H9 (cell line): ENCODE data around the gene LRFN2. TPM values are rescaled to one million over a fixed set of nuclear protein-coding genes. Genes with fewer than 3 reads are reported as not detected.

Experiments used
- DNase-seq: peaks from one replicate; pipeline ENCODE4 v3.0.0-alpha.2; 2017
- H2AFZ ChIP-seq: one replicate; pipeline ENCODE4 v1.6.1; 2013; ENCODE audit warnings: mild to moderate bottlenecking, low read length, control low read depth, moderate library complexity
- H2AK5ac ChIP-seq: 2 replicates; pipeline ENCODE4 v1.6.1; 2013; ENCODE audit warnings: low read length, control low read depth, mixed read lengths; ENCODE audit not compliant: insufficient read length
- H2BK120ac ChIP-seq: one replicate; pipeline ENCODE4 v1.6.1; 2013; ENCODE audit warnings: low read depth, mild to moderate bottlenecking, low read length, control low read depth, inconsistent platforms; ENCODE audit not compliant: poor library complexity, severe bottlenecking
- H2BK12ac ChIP-seq: 2 replicates; pipeline ENCODE4 v1.6.1; 2013; ENCODE audit warnings: low read length, control low read depth, mixed read lengths, low read depth; ENCODE audit not compliant: insufficient read length
- H2BK15ac ChIP-seq: 2 replicates; pipeline ENCODE4 v1.6.1; 2013; ENCODE audit warnings: low read depth, low read length, control low read depth
- H2BK20ac ChIP-seq: one replicate; pipeline ENCODE4 v1.6.1; 2013; ENCODE audit warnings: low read depth, mild to moderate bottlenecking, low read length, control low read depth, inconsistent platforms; ENCODE audit not compliant: poor library complexity, severe bottlenecking
- H2BK5ac ChIP-seq: 2 replicates; pipeline ENCODE4 v1.6.1; 2013; ENCODE audit warnings: low read length, control low read depth, mixed read lengths; ENCODE audit not compliant: insufficient read length
- H3K14ac ChIP-seq: 2 replicates; pipeline ENCODE4 v1.6.1; 2013; ENCODE audit warnings: low read length, control low read depth; ENCODE audit not compliant: insufficient read depth
- H3K18ac ChIP-seq: 2 replicates; pipeline ENCODE4 v1.6.1; 2013; ENCODE audit warnings: low read depth, mild to moderate bottlenecking, mixed read lengths, low read length, control low read depth; ENCODE audit not compliant: insufficient read length
- H3K23ac ChIP-seq: 2 replicates; pipeline ENCODE4 v1.6.1; 2013; ENCODE audit warnings: low read length, control low read depth, mixed read lengths, low read depth; ENCODE audit not compliant: insufficient read length
- H3K23me2 ChIP-seq: 2 replicates; pipeline ENCODE4 v1.6.1; 2013; ENCODE audit warnings: low read depth, mild to moderate bottlenecking, mixed read lengths, low read length, control low read depth; ENCODE audit not compliant: insufficient read length, poor library complexity, severe bottlenecking
- H3K27ac ChIP-seq: 2 replicates; pipeline ENCODE4 v1.5.1; 2013; ENCODE audit warnings: low read length, control low read depth, mixed read lengths, low read depth; ENCODE audit not compliant: insufficient read length
- H3K27me3 ChIP-seq: 2 replicates; pipeline ENCODE4 v1.6.1; 2013; ENCODE audit warnings: low read length, control low read depth, inconsistent platforms; ENCODE audit not compliant: insufficient read depth
- H3K4ac ChIP-seq: 2 replicates; pipeline ENCODE4 v1.6.1; 2013; ENCODE audit warnings: low read depth, mild to moderate bottlenecking, control low read depth, inconsistent platforms, low read length, moderate library complexity
- H3K4me1 ChIP-seq: 2 replicates; pipeline ENCODE4 v1.6.1; 2013; ENCODE audit warnings: low read length, control low read depth, inconsistent platforms; ENCODE audit not compliant: insufficient read depth
- H3K4me2 ChIP-seq: 2 replicates; pipeline ENCODE4 v1.6.1; 2013; ENCODE audit warnings: low read length, control low read depth, mixed read lengths; ENCODE audit not compliant: insufficient read length, insufficient read depth
- H3K56ac ChIP-seq: 2 replicates; pipeline ENCODE4 v1.6.1; 2013; ENCODE audit warnings: low read depth, mild to moderate bottlenecking, mixed read lengths, low read length, control low read depth; ENCODE audit not compliant: insufficient read length
- H3K79me1 ChIP-seq: 2 replicates; pipeline ENCODE4 v1.6.1; 2013; ENCODE audit warnings: low read depth, mild to moderate bottlenecking, moderate library complexity, low read length, control low read depth, inconsistent platforms; ENCODE audit not compliant: insufficient read depth, poor library complexity, severe bottlenecking
- H3K79me2 ChIP-seq: 2 replicates; pipeline ENCODE4 v1.6.1; 2013; ENCODE audit warnings: low read length, control low read depth, inconsistent platforms; ENCODE audit not compliant: insufficient read depth
- H3K9ac ChIP-seq: 2 replicates; pipeline ENCODE4 v1.6.1; 2013; ENCODE audit warnings: low read length, control low read depth, mixed read lengths; ENCODE audit not compliant: insufficient read length; ENCODE audit errors: extremely low read depth
- H3K9me3 ChIP-seq: one replicate; pipeline ENCODE4 v1.6.1; 2013; ENCODE audit warnings: low read depth, low read length, inconsistent platforms; ENCODE audit not compliant: control insufficient read depth
- H3T11ph ChIP-seq: one replicate; pipeline ENCODE4 v1.6.1; 2013; ENCODE audit warnings: mild to moderate bottlenecking, low read length, control low read depth, inconsistent platforms
- H4K20me1 ChIP-seq: one replicate; pipeline ENCODE4 v1.6.1; 2013; ENCODE audit not compliant: control insufficient read depth, insufficient read length, insufficient read depth
- H4K5ac ChIP-seq: 2 replicates; pipeline ENCODE4 v1.6.1; 2013; ENCODE audit warnings: low read depth, mild to moderate bottlenecking, mixed read lengths, low read length, control low read depth; ENCODE audit not compliant: insufficient read length
- H4K8ac ChIP-seq: replicated peaks from 2 replicates; pipeline ENCODE4 v1.6.1; 2013; ENCODE audit warnings: low read length, control low read depth, mixed read lengths, low read depth; ENCODE audit not compliant: insufficient read length
- H4K91ac ChIP-seq: 2 replicates; pipeline ENCODE4 v1.6.1; 2013; ENCODE audit warnings: low read depth, mild to moderate bottlenecking, moderate library complexity, mixed read lengths, low read length, control low read depth; ENCODE audit not compliant: insufficient read length
- H3K27ac Mint-ChIP-seq, 3 experiments: 2 replicates in 2 of 3; 3 replicates in 1 of 3; pipeline ENCODE4 v1.8.0; 2020 to 2021; ENCODE audit warnings: mixed read lengths in 3 of 3, mild to moderate bottlenecking in 1 of 3, moderate library complexity in 1 of 3
- H3K27me3 Mint-ChIP-seq: 2 replicates; pipeline ENCODE4 v1.8.0; 2021; ENCODE audit warnings: low read depth, mild to moderate bottlenecking, moderate library complexity, mixed read lengths
- H3K36me3 Mint-ChIP-seq, 3 experiments: 2 replicates in 2 of 3; 3 replicates in 1 of 3; pipeline ENCODE4 v1.8.0; 2020 to 2021; ENCODE audit warnings: low read depth in 3 of 3, mixed read lengths in 3 of 3; ENCODE audit not compliant: insufficient read depth in 1 of 3
- H3K4me1 Mint-ChIP-seq, 2 experiments: 2 replicates each; pipeline ENCODE4 v1.8.0; 2020; ENCODE audit warnings: mixed read lengths in 2 of 2
- H3K4me3 Mint-ChIP-seq, 2 experiments: 2 replicates in 1 of 2; 3 replicates in 1 of 2; pipeline ENCODE4 v1.8.0; 2020 to 2021; ENCODE audit warnings: mild to moderate bottlenecking in 2 of 2, mixed read lengths in 2 of 2, moderate library complexity in 1 of 2
- H3K9me3 Mint-ChIP-seq, 2 experiments: 2 replicates in 1 of 2; 3 replicates in 1 of 2; pipeline ENCODE4 v1.8.0; 2020; ENCODE audit warnings: mild to moderate bottlenecking in 2 of 2, mixed read lengths in 2 of 2, moderate library complexity in 1 of 2
- WGBS: extraction: QIAGEN DNeasy Blood & Tissue Kit; methylation state at CpG from one replicate; pipeline ENCODE4 v1.1.7; 2013; ENCODE audit warnings: missing lambda C conversion rate, low lambda C conversion rate, mixed read lengths; ENCODE audit not compliant: insufficient read length; ENCODE audit errors: extremely low coverage; 5-methylcytosine and 5-hydroxymethylcytosine counted together
- total RNA-seq: library from RNA; stranded (reverse); gene quantifications from 2 replicates; pipeline ENCODE4 v1.2.1, GENCODE V29; 2021
- TF ChIP-seq, protein P1 (sequence below): fragments of 200-600 bp; sonication (generic); conservative IDR thresholded peaks from 3 replicates; pipeline ENCODE4 v1.8.0; 2021; ENCODE audit warnings: antibody characterized with exemption, mild to moderate bottlenecking

The LRFN2 gene
- total RNA-seq, 1 experiment from 2014 or later: 0.11 TPM

DNA sequence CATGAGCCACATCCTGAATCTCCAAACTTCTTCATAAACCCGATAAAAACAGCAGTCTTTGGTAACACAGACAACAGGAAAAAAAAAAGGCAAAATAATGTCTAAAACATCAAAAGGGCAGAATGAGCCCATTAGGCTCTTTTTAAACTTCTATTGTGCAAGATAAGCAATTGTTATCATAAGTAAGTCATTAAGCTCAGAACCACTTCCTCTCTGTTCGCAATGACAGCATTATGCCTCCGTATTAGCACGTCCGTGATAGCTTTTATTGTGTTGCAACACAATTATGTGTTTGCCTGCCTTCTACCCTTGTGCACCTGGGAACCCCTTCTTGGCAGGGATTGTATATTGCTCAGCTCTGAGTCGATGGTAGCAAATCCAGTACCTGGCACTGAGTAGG lies 147.1 kb downstream of the LRFN2 start:
- no peaks in the 10 kb centered on the region for H3K4me1 ChIP-seq

More for the DNA sequence above, 147.1 kb downstream of the LRFN2 start:
- Histone ChIP-seq H4K8ac (no peak overlapping the region), H2AFZ (no peak overlapping the region), H2BK12ac (no peak overlapping the region), H2BK120ac (no peak overlapping the region), H2AK5ac (no peak overlapping the region), H3K56ac (no peak overlapping the region), H3K14ac (no peak overlapping the region), H4K20me1 (no peaks in the 10 kb centered on the region), H2BK15ac (no peak overlapping the region), H4K5ac (no peak overlapping the region), H3K79me2 (no peaks in the 10 kb centered on the region), H2BK20ac (no peak overlapping the region), H3K4me2 (no peak overlapping the region), H4K91ac (no peak overlapping the region), H3K4ac (no peak overlapping the region), H3K27me3 (no peaks in the 10 kb centered on the region), H3K9ac (no peak overlapping the region), H3K23ac (no peak overlapping the region), H3K79me1 (no peaks in the 10 kb centered on the region), H3K23me2 (no peaks in the 10 kb centered on the region), H3K9me3 (no peaks in the 10 kb centered on the region), H2BK5ac (no peak overlapping the region), H3K27ac (no peak overlapping the region), H3K18ac (no peak overlapping the region), H3T11ph (no peak overlapping the region)
- no peak overlapping the region for H3K27ac Mint-ChIP-seq
- DNase-seq: no peak
- peaks cover 2% of the 10 kb centered on the region for H3K27me3 Mint-ChIP-seq
- TF ChIP-seq, protein P1, sequence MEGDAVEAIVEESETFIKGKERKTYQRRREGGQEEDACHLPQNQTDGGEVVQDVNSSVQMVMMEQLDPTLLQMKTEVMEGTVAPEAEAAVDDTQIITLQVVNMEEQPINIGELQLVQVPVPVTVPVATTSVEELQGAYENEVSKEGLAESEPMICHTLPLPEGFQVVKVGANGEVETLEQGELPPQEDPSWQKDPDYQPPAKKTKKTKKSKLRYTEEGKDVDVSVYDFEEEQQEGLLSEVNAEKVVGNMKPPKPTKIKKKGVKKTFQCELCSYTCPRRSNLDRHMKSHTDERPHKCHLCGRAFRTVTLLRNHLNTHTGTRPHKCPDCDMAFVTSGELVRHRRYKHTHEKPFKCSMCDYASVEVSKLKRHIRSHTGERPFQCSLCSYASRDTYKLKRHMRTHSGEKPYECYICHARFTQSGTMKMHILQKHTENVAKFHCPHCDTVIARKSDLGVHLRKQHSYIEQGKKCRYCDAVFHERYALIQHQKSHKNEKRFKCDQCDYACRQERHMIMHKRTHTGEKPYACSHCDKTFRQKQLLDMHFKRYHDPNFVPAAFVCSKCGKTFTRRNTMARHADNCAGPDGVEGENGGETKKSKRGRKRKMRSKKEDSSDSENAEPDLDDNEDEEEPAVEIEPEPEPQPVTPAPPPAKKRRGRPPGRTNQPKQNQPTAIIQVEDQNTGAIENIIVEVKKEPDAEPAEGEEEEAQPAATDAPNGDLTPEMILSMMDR: no peak
- WGBS: no CpG with 5 or more reads among the region's 6 CpGs
- H3K36me3 Mint-ChIP-seq: peaks cover 0 to 13% (median 8%) of the 10 kb centered on the region in 3 experiments; a peak in 5 of 7 replicates
- H3K4me1 Mint-ChIP-seq: peaks cover 30 to 36% of the 10 kb centered on the region in 2 experiments
- peaks cover 11 to 14% of the 10 kb centered on the region in 2 experiments for H3K9me3 Mint-ChIP-seq
- H3K4me3 Mint-ChIP-seq: no peak overlapping the region
